Smooth muscle cell (in vitro differentiated cells): ENCODE data around the gene OR8U1. TPM values are rescaled to one million over a fixed set of nuclear protein-coding genes. Genes with fewer than 3 reads are reported as not detected.
"Not testable (repeated sequence)": the region's sequence is repeated elsewhere in the genome, so short reads cannot be mapped to it uniquely, and the experiment has no call there.

Experiments
- DNase-seq: peaks from one replicate; lab custom pipeline; 2025; ENCODE audit not compliant: unreplicated experiment; lab: John Stamatoyannopoulos, UW
- H2AFZ ChIP-seq: fragments of 200-600 bp; sonication (generic); 2 replicates; pipeline ENCODE4 v1.6.0; 2016; ENCODE audit warnings: antibody characterized with exemption, low read depth, mild to moderate bottlenecking
- H3F3A ChIP-seq: fragments of 200-600 bp; sonication (generic); 2 replicates; pipeline ENCODE4 v1.6.0; 2017; ENCODE audit warnings: antibody characterized with exemption, low read depth
- H3K27ac ChIP-seq: fragments of 200-600 bp; sonication (generic); 2 replicates; pipeline ENCODE4 v1.5.1; 2016; ENCODE audit warnings: low read depth, mild to moderate bottlenecking
- H3K27me3 ChIP-seq: fragments of 200-600 bp; sonication (generic); 2 replicates; pipeline ENCODE4 v1.6.1; 2016; ENCODE audit warnings: low read depth, mild to moderate bottlenecking
- H3K36me3 ChIP-seq: fragments of 200-600 bp; sonication (generic); 2 replicates; pipeline ENCODE4 v1.5.1; 2016; ENCODE audit warnings: low read depth
- H3K4me1 ChIP-seq: fragments of 200-600 bp; sonication (generic); 2 replicates; pipeline ENCODE4 v1.5.1; 2016; ENCODE audit warnings: low read depth
- H3K4me2 ChIP-seq: fragments of 200-600 bp; sonication (generic); 2 replicates; pipeline ENCODE4 v1.6.0; 2016; ENCODE audit warnings: mild to moderate bottlenecking
- H3K4me3 ChIP-seq: fragments of 200-600 bp; sonication (generic); 2 replicates; pipeline ENCODE4 v1.5.1; 2016; ENCODE audit warnings: mild to moderate bottlenecking
- H3K79me2 ChIP-seq: fragments of 200-600 bp; sonication (generic); 2 replicates; pipeline ENCODE4 v1.6.0; 2016; ENCODE audit warnings: low read depth, mild to moderate bottlenecking
- H3K9ac ChIP-seq: fragments of 200-600 bp; sonication (generic); 2 replicates; pipeline ENCODE4 v1.6.0; 2016; ENCODE audit warnings: low read depth
- H3K9me3 ChIP-seq: fragments of 200-600 bp; sonication (generic); replicated peaks from 2 replicates; pipeline ENCODE4 v1.5.1; 2016; ENCODE audit warnings: low read depth
- H4K20me1 ChIP-seq: fragments of 200-600 bp; sonication (generic); 2 replicates; pipeline ENCODE4 v1.6.0; 2016; ENCODE audit warnings: low read depth
- CTCF ChIP-seq: fragments of 200-600 bp; sonication (generic); IDR thresholded peaks from 2 replicates; pipeline ENCODE4 v1.5.1; 2017; ENCODE audit warnings: borderline replicate concordance, mild to moderate bottlenecking, antibody characterized with exemption; ENCODE audit not compliant: insufficient read depth, poor library complexity, severe bottlenecking
- WGBS: methylation state at CpG from one replicate; pipeline ENCODE4 v1.1.7; 2016; ENCODE audit warnings: low lambda C conversion rate; 5-methylcytosine and 5-hydroxymethylcytosine counted together
- polyA plus RNA-seq: library from polyadenylated mRNA; unstranded; fragments of >200 nt; fragmentation: Nextera tagmentation; extraction: Ambion mirVana; gene quantifications from 2 replicates; pipeline ENCODE4 v1.2.1, GENCODE V29; 2016
- total RNA-seq: library from RNA; depleted of rRNA; stranded (reverse); fragments of >200 nt; gene quantifications from 2 replicates; pipeline ENCODE4 v1.2.3, GENCODE V29; 2014

The OR8U1 gene
- total and polyA plus RNA-seq, 2 experiments from 2014 or later: not detected

GRCh38 chr11:56394381-56394780 is 19.0 kb downstream of the OR8U1 start:
- Histone ChIP-seq H3K36me3 (no peaks in the 10 kb centered on the region), H3K9me3 (no peaks in the 10 kb centered on the region), H3K4me3 (no peak overlapping the region), H3F3A (no peaks in the 10 kb centered on the region), H3K9ac (no peak overlapping the region), H3K4me1 (no peaks in the 10 kb centered on the region), H3K79me2 (no peaks in the 10 kb centered on the region), H3K27me3 (no peaks in the 10 kb centered on the region), H2AFZ (no peak overlapping the region), H4K20me1 (no peaks in the 10 kb centered on the region), H3K4me2 (no peak overlapping the region), H3K27ac (no peak overlapping the region)
- 88% methylated on average over 3 of the region's 3 CpGs for WGBS
- no peak for DNase-seq
- TF ChIP-seq CTCF: no peak

- no peaks in the 10 kb centered on the region for H3K79me2 ChIP-seq
- DNase-seq: no peak
- TF ChIP-seq CTCF: no peak
- no peak overlapping the region for H3K27ac ChIP-seq
- H2AFZ ChIP-seq: no peak overlapping the region
- H4K20me1 ChIP-seq: no peaks in the 10 kb centered on the region
- no peaks in the 10 kb centered on the region for H3F3A ChIP-seq
- H3K4me2 ChIP-seq: no peak overlapping the region
- H3K9me3 ChIP-seq: no peaks in the 10 kb centered on the region
- no peaks in the 10 kb centered on the region for H3K4me1 ChIP-seq
- H3K27me3 ChIP-seq: no peaks in the 10 kb centered on the region
- no peak overlapping the region for H3K9ac ChIP-seq
- H3K36me3 ChIP-seq: no peaks in the 10 kb centered on the region
- H3K4me3 ChIP-seq: no peak overlapping the region
- 47% methylated on average over 3 of the region's 3 CpGs for WGBS
Measured at GRCh38 chr11:56396047-56396446, 20.6 kb downstream of the OR8U1 start.

GRCh38 chr11:56401858-56402461 is 26.5 kb downstream of the OR8U1 start:
- not testable (repeated sequence) for H3K4me3 ChIP-seq, H3K4me1 ChIP-seq, H4K20me1 ChIP-seq, H3K27ac ChIP-seq, H3K27me3 ChIP-seq, H2AFZ ChIP-seq, H3F3A ChIP-seq, H3K36me3 ChIP-seq, H3K9ac ChIP-seq, H3K4me2 ChIP-seq, H3K79me2 ChIP-seq, DNase-seq, H3K9me3 ChIP-seq
- 92% methylated on average over 25 of the region's 27 CpGs for WGBS

- no peak for DNase-seq
- Histone ChIP-seq H3K79me2 (no peaks in the 10 kb centered on the region), H3K27me3 (no peaks in the 10 kb centered on the region), H3K4me1 (no peaks in the 10 kb centered on the region), H2AFZ (no peak overlapping the region), H3K9me3 (no peaks in the 10 kb centered on the region), H3F3A (no peaks in the 10 kb centered on the region), H3K27ac (no peak overlapping the region), H3K4me2 (no peak overlapping the region), H4K20me1 (no peaks in the 10 kb centered on the region), H3K4me3 (no peak overlapping the region), H3K36me3 (no peaks in the 10 kb centered on the region), H3K9ac (no peak overlapping the region)
- TF ChIP-seq CTCF: no peak
- 93% methylated on average over 2 of the region's 2 CpGs for WGBS
Measured at GRCh38 chr11:56404393-56404792, 29.0 kb downstream of the OR8U1 start.
